ENCODE results near the gene ATE1. TPM values are rescaled to one million over a fixed set of nuclear protein-coding genes. Genes with fewer than 3 reads are reported as not detected.

The ATE1 gene
- total RNA-seq, 1 experiment from 2014 or later = 39.2 TPM

GRCh38 chr10:121891103-121891502, 36.7 kb downstream of the ATE1 start:
- Histone ChIP-seq H3K4me3 (replicated peaks in 1 of 2; ENCODE audit: low read depth in 1 of 2, low read length in 2 of 2) (no peak overlapping the region), H3K9me2 (ENCODE audit: insufficient read depth) (no peaks in the 10 kb centered on the region), H3K9me3 (ENCODE audit: control insufficient read depth in 1 of 2, insufficient read depth in 1 of 2, low read depth in 1 of 2, low read length in 2 of 2) (no peaks in the 10 kb centered on the region), H3K9ac (ENCODE audit: low read length) (no peak overlapping the region), H3K36me3 (ENCODE audit: control insufficient read depth in 1 of 2, insufficient read depth in 2 of 2, low read length in 2 of 2) (no peaks in the 10 kb centered on the region; a peak in 1 of 4 replicates), H3K79me2 (ENCODE audit: insufficient read depth, low read length) (no peaks in the 10 kb centered on the region), H3K4me1 (ENCODE audit: control insufficient read depth in 1 of 2, insufficient read depth in 2 of 2, low read length in 2 of 2) (no peaks in the 10 kb centered on the region), H2AFZ (ENCODE audit: low read depth, low read length, poor library complexity, severe bottlenecking) (no peak overlapping the region), H3K27me3 (ENCODE audit: insufficient read depth, low read length) (no peaks in the 10 kb centered on the region), H4K20me1 (ENCODE audit: insufficient read depth) (no peaks in the 10 kb centered on the region), H3K27ac (ENCODE audit: low read depth, low read length) (no peak overlapping the region), H3K4me2 (ENCODE audit: low read length) (no peak overlapping the region)
- no peak for ATAC-seq
- ChIA-PET CTCF (interaction anchor here (2.5 kb wide), 1 partner anchor 10 kb away, joined by 7 read pairs; no protein-coding TSS in a partner anchor), POLR2A (no interaction called here), RAD21 (ENCODE audit: low non-redundant PET in 1 of 2, low total read pairs in 2 of 2, uncharacterized antibody in 2 of 2, unreplicated experiment in 2 of 2) (no interaction called here)
- no TSS peak for BruUV-seq (replicated peaks)
- intact Hi-C loops (cut with micrococcal nuclease) = loop anchor here (5.0 to 10.0 kb wide), 3 partner anchors 286 to 819 kb away; no protein-coding TSS in a partner anchor
- TF ChIP-seq EGR1 (IDR thresholded peaks at IDR 0.05; ENCODE audit: low read depth) (no peak), SIN3A (IDR thresholded peaks at IDR 0.05; ENCODE audit: low read depth) (no peak), EZH2phosphoT487 (IDR thresholded peaks at IDR 0.05; ENCODE audit: borderline replicate concordance) (no peak), ZNF274 (IDR thresholded peaks at IDR 0.05; ENCODE audit: low read depth, low read length) (no peak), RAD21 (IDR thresholded peaks at IDR 0.05; ENCODE audit: low read depth) (no peak), POLR2AphosphoS5 (IDR thresholded peaks at IDR 0.05; ENCODE audit: low read depth, low read length) (no peak)
- TF ChIP-seq, protein P1, sequence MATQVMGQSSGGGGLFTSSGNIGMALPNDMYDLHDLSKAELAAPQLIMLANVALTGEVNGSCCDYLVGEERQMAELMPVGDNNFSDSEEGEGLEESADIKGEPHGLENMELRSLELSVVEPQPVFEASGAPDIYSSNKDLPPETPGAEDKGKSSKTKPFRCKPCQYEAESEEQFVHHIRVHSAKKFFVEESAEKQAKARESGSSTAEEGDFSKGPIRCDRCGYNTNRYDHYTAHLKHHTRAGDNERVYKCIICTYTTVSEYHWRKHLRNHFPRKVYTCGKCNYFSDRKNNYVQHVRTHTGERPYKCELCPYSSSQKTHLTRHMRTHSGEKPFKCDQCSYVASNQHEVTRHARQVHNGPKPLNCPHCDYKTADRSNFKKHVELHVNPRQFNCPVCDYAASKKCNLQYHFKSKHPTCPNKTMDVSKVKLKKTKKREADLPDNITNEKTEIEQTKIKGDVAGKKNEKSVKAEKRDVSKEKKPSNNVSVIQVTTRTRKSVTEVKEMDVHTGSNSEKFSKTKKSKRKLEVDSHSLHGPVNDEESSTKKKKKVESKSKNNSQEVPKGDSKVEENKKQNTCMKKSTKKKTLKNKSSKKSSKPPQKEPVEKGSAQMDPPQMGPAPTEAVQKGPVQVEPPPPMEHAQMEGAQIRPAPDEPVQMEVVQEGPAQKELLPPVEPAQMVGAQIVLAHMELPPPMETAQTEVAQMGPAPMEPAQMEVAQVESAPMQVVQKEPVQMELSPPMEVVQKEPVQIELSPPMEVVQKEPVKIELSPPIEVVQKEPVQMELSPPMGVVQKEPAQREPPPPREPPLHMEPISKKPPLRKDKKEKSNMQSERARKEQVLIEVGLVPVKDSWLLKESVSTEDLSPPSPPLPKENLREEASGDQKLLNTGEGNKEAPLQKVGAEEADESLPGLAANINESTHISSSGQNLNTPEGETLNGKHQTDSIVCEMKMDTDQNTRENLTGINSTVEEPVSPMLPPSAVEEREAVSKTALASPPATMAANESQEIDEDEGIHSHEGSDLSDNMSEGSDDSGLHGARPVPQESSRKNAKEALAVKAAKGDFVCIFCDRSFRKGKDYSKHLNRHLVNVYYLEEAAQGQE (IDR thresholded peaks at IDR 0.05; ENCODE audit: low read depth) = no peak
- no peak for DNase-seq (ENCODE audit: low read depth, low spot score)

Measured in HCT116 (cell line).